22Rv1 (cell line): Measurements from ENCODE around the gene CISH.

ENCODE experiments used
- CTCF ChIP-seq: fragments of 450-650 bp; IDR thresholded peaks from 2 replicates; pipeline ENCODE4 v1.5.1; 2017; ENCODE audit warnings: mild to moderate bottlenecking
- ZFX ChIP-seq: fragments of 450-650 bp; IDR thresholded peaks from 2 replicates; pipeline ENCODE4 v1.6.1; 2017; ENCODE audit warnings: antibody characterized with exemption, borderline replicate concordance

DNA sequence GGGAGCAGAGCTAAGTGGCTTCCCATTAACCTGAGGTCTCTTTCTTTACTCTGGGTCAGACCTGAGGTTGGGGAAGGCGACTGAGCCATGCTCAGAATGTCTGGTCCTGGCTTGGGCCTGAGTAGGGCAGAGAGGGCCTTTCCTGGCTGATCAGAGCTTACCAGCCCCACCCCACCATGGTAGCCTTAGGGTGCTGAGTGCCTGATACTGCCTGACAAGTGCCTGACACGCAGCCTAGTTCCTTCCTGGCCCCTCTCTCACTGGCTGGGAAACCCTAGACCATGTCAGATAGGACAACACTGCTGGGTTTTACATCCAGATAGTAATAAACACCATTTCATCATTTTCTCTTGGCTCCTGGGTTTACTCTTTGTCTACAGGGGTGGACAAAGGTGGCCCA lies 37.4 kb upstream of the CISH start:
- TF ChIP-seq CTCF (no peak), ZFX (no peak)
